Measurements from ENCODE around the gene YES1. TPM values are rescaled to one million over a fixed set of nuclear protein-coding genes. Genes with fewer than 3 reads are reported as not detected.

Gene YES1
- total RNA-seq, 1 donor from 2014 or later = 56.0 TPM

DNA sequence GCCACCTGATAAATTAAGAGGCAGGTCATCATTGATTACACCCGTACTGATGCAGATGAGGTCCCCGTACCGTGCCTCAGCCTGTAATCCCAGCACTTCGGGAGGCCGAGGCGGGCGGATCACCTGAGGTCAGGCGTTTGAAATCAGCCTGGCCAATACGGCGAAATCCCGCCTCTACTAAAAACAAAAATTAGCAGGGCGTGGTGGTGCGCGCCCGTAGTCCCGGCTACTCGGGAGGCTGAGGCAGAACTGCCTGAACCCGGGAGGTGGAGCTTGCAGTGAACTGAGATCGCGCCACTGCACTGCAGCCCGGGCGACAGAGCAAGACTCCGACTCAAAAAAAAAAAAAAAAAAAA lies 98.9 kb downstream of the YES1 start:
- no peak for DNase-seq

DNA sequence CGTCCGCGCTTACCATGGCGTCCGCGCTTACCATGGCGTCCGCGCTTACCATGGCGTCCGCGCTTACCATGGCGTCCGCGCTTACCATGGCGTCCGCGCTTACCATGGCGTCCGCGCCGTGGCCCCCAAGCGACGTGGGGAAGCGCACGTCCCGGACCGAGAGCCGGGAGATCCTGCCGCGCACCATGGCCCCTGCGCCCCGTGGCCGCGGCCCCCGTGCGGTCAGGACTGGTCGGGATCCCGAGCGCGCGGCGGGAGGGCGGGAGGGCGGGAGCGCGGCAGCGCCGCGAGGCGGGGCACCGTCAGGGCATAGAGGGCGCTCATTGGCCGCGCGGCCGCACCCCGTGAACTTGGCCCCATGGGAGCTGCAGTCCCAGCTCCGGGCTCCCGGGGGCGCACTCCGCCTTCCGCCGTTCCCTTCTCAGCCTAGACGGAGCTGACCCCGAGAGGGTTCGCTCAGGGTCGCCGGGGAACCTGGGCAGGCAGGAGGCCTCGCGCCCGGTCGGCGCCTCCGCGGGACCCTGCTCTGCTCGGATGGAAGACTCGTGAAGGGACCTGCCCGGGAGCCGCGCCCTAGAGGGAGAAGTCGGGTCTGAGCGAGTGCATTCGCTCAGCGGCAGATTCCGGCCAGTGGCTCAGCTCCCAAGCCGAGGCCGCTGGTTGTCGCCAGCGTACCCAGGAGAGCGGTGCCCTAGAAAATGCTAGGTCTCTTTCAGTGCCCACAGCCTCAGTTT lies 99.5 kb downstream of the YES1 start, which contains the start of gene ENOSF1:
ENOSF1 (minus strand) TSS at position 230 of the 734 bp plus-strand sequence; CDS start at position 187, 43 bp downstream.
- Histone ChIP-seq H3K36me3 (no peaks in the 10 kb centered on the region), H3K4me3 (peak within 1 kb of the TSS; percentile 75), H3K27me3 (no peaks in the 10 kb centered on the region), H3K27ac (peak within 1 kb of the TSS; percentile 91), H3K4me1 (peaks cover 18% of the 10 kb centered on the region), H3K9me3 (no peaks in the 10 kb centered on the region)
- peak; percentile 95 for DNase-seq
- peak; percentile 98 for ATAC-seq
- intact Hi-C loops (cut with DNase I) = no loop called here
- TF ChIP-seq, protein P1, sequence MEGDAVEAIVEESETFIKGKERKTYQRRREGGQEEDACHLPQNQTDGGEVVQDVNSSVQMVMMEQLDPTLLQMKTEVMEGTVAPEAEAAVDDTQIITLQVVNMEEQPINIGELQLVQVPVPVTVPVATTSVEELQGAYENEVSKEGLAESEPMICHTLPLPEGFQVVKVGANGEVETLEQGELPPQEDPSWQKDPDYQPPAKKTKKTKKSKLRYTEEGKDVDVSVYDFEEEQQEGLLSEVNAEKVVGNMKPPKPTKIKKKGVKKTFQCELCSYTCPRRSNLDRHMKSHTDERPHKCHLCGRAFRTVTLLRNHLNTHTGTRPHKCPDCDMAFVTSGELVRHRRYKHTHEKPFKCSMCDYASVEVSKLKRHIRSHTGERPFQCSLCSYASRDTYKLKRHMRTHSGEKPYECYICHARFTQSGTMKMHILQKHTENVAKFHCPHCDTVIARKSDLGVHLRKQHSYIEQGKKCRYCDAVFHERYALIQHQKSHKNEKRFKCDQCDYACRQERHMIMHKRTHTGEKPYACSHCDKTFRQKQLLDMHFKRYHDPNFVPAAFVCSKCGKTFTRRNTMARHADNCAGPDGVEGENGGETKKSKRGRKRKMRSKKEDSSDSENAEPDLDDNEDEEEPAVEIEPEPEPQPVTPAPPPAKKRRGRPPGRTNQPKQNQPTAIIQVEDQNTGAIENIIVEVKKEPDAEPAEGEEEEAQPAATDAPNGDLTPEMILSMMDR (IDR thresholded peaks at IDR 0.05) = peak; percentile 87

More for the DNA sequence above, 98.9 kb downstream of the YES1 start:
- H3K27me3 ChIP-seq = no peaks in the 10 kb centered on the region
- H3K4me3 ChIP-seq = peak overlapping the region; percentile 75
- TF ChIP-seq, protein P1 (IDR thresholded peaks at IDR 0.05) = no peak
- intact Hi-C loops (cut with DNase I) = no loop called here
- H3K9me3 ChIP-seq = no peaks in the 10 kb centered on the region
- no peak for ATAC-seq
- peaks cover 18% of the 10 kb centered on the region for H3K4me1 ChIP-seq
- peak overlapping the region; percentile 91 for H3K27ac ChIP-seq
- no peaks in the 10 kb centered on the region for H3K36me3 ChIP-seq

DNA sequence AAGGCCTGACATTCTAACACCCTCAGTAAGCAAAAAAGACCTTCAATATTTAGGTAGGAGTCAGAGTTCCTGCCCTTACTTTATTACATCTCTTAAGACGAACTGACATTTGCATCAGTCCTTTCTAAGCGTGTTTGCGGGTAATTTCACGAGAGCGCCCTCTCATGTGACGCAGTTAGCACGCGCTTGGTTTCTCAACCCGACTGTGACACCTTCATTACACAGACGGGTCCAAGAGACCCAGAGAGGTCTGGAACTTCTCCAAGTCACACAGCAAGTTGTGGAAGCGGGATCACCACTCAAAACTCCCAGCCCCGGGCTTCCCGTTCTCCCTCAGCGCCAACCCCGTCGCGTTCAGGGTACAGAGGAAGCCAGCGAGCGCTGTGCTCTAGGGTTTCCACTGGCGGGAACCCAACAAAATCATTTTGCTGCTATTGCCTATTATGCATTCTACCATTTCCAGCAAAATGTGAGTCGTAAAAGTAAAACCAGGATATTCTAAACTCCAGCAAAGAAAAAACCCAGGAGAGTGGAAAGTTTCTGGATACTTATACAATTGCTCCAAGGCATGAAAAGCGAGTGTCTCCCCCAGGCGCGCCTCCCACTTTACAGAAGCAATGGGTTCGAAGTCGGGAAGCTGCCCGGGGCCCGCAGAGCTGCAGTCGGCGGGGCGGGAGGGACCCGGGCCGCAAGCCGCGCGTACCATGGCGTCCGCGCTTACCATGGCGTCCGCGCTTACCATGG lies 100.2 kb downstream of the YES1 start:
- intact Hi-C loops (cut with DNase I) = no loop called here
- peak overlapping the region; percentile 91 for H3K27ac ChIP-seq
- H3K36me3 ChIP-seq = no peaks in the 10 kb centered on the region
- TF ChIP-seq, protein P1 (IDR thresholded peaks at IDR 0.05) = no peak
- no peaks in the 10 kb centered on the region for H3K9me3 ChIP-seq
- ATAC-seq (peak; percentile 61), DNase-seq (peak; percentile 86)
- no peaks in the 10 kb centered on the region for H3K27me3 ChIP-seq
- peaks cover 18% of the 10 kb centered on the region for H3K4me1 ChIP-seq
- peak overlapping the region; percentile 75 for H3K4me3 ChIP-seq

DNA sequence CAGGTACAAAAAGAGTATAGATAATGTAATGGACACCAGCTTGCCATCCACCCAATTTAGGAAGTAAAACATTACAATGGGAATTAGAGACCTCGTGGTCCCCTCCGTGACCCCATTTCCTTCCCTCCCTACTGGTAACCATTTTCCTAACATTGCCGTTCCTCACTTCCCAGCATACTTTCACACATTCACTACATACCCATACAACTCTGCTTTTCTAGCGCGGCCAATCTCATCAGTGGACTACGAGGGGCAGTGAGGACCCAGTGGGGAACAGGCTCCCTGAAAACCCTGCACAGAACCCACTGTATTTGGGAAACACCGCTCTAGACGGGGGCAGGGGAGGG lies 100.8 kb downstream of the YES1 start:
- ATAC-seq (peak; percentile 1), DNase-seq (no peak)
- Histone ChIP-seq H3K27me3 (no peaks in the 10 kb centered on the region), H3K36me3 (peaks cover 3% of the 10 kb centered on the region), H3K9me3 (no peaks in the 10 kb centered on the region), H3K4me1 (peaks cover 18% of the 10 kb centered on the region), H3K4me3 (peak overlapping the region; percentile 75), H3K27ac (peak overlapping the region; percentile 91)
- TF ChIP-seq, protein P1 (IDR thresholded peaks at IDR 0.05) = no peak
- intact Hi-C loops (cut with DNase I) = no loop called here

DNA sequence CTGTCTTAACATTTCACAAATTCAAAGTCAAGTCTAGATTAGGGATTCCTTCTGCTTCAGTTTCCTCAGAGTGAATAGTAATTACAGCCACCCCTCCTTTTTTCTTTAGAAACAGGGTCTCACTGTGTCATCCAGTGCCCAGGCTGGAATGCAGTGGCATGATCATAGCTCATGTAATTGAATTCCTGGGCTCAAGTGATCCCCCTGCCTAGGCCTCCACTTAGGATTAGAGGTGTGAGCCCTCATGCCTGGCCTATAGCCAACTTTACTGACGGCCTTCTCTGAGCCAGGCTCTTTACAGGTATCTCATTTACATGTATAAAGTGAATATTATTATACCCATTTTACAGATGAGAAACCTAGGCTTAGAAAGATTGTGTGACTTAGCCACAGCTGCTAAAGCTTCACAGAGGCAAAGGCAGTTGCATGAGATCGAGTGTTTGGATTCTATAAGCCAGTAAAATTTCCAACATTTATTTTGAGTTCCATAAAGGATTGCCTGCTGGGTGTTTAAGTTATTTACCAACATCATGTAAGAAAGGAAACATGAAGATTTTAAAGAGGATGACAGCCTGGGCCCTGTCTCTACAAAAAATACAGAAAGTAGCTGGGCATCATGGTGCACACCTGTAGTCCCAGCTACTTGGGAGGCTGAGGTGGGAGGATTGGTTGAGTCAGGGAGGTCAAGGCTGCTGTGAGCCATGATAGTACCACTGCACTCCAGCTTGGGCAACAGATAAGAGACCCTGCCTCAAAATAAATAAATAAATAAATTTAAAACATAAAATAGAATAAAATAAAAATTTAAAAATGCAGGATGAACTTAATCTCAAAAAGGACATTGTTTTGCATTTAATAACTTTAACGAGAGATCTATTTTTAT lies 101.4 kb downstream of the YES1 start:
- peak overlapping the region; percentile 91 for H3K27ac ChIP-seq
- H3K9me3 ChIP-seq = no peaks in the 10 kb centered on the region
- H3K4me1 ChIP-seq = peaks cover 18% of the 10 kb centered on the region
- intact Hi-C loops (cut with DNase I) = no loop called here
- no peaks in the 10 kb centered on the region for H3K27me3 ChIP-seq
- TF ChIP-seq, protein P1 (IDR thresholded peaks at IDR 0.05) = no peak
- peaks cover 9% of the 10 kb centered on the region for H3K36me3 ChIP-seq
- DNase-seq (no peak), ATAC-seq (no peak)
- peak overlapping the region; percentile 75 for H3K4me3 ChIP-seq
